K562 (cell line): ENCODE results near the gene CLCNKB. TPM values are rescaled to one million over a fixed set of nuclear protein-coding genes. Genes with fewer than 3 reads are reported as not detected.

Experiments used
- ATAC-seq: fragments of 200-7000 bp; cut with Tn5 transposase; 3 replicates; pipeline ENCODE4 v1.9.1; 2020; ENCODE audit warnings: moderate library complexity
- BruUV-seq: library from RNA; stranded (reverse); fragments of 400-500 nt; replicated peaks from 2 replicates; lab custom pipeline; 2021; lab: Mats Ljungman, UMichigan
- CTCF ChIA-PET: fragments of 300-600 bp; formaldehyde crosslinking; extraction: SDS; loops from one replicate; lab custom pipeline; 2021; ENCODE audit warnings: low intra/inter-chr PET ratio; lab: Yijun Ruan, JAX
- POLR2A ChIA-PET: fragments of 300-600, 350-650 bp; sonication (Branson Sonifier 250); formaldehyde crosslinking; extraction: SDS; loops from one replicate; lab custom pipeline; 2021; ENCODE audit warnings: antibody characterized with exemption, inconsistent platforms; lab: Yijun Ruan, JAX
- DNase-seq, 4 experiments: peaks; one replicate each; pipeline versions ENCODE4 v3.0.0 to v3.0.0-alpha.2; 2011 to 2018; ENCODE audit warnings: low spot score in 3 of 4, mixed read lengths in 3 of 4; ENCODE audit errors: extremely low read depth in 1 of 4
- FAIRE-seq: peaks from 2 replicates; lab custom pipeline; 2011; peaks lifted over from hg19 to GRCh38; lab: Jason Lieb, UNC
- H2AFZ ChIP-seq: 2 replicates; pipeline ENCODE4 v1.6.0; 2011; ENCODE audit warnings: low read depth, low read length, control low read depth, inconsistent platforms
- H3K27ac ChIP-seq: fragments of 200-600 bp; 3 replicates; pipeline ENCODE4 v1.8.0; 2011; ENCODE audit warnings: low read depth, mild to moderate bottlenecking, control low read depth, inconsistent platforms, low read length, moderate library complexity, mixed read lengths; ENCODE audit errors: extremely low read depth
- H3K27me3 ChIP-seq, 2 experiments: fragments of 300-600 bp in 1 of 2; 2 replicates in 1 of 2; 3 replicates in 1 of 2; pipeline versions ENCODE4 v1.6.0 to v1.8.0; 2011; ENCODE audit warnings: inconsistent platforms in 2 of 2, low read length in 2 of 2, mild to moderate bottlenecking in 1 of 2, mixed read lengths in 1 of 2, moderate library complexity in 1 of 2; ENCODE audit not compliant: control insufficient read depth in 2 of 2, insufficient read depth in 2 of 2
- H3K36me3 ChIP-seq: fragments of 300-600 bp; 3 replicates; pipeline ENCODE4 v1.8.0; 2011; ENCODE audit warnings: mild to moderate bottlenecking, low read length, inconsistent platforms; ENCODE audit not compliant: control insufficient read depth, insufficient read depth
- H3K4me1 ChIP-seq, 2 experiments: fragments of 200-600 bp in 1 of 2; replicated peaks in 1 of 2; 2 replicates in 1 of 2; 3 replicates in 1 of 2; pipeline versions ENCODE4 v1.5.1 to v1.8.0; 2011; ENCODE audit warnings: inconsistent platforms in 2 of 2, low read length in 2 of 2, mild to moderate bottlenecking in 1 of 2, mixed read lengths in 1 of 2, moderate library complexity in 1 of 2; ENCODE audit not compliant: control insufficient read depth in 2 of 2, insufficient read depth in 2 of 2
- H3K4me2 ChIP-seq: 2 replicates; pipeline ENCODE4 v1.6.1; 2011; ENCODE audit warnings: low read length, control low read depth, inconsistent platforms, mixed read lengths; ENCODE audit not compliant: insufficient read depth
- H3K4me3 ChIP-seq: fragments of 200-600 bp; sonication (generic), shearing (Covaris generic); 2 replicates; pipeline ENCODE4 v1.5.1; 2016; ENCODE audit warnings: control low read depth, inconsistent platforms
- H3K79me2 ChIP-seq: fragments of 200-600 bp; 3 replicates; pipeline ENCODE4 v1.8.0; 2011; ENCODE audit warnings: low read length, inconsistent platforms; ENCODE audit not compliant: control insufficient read depth, insufficient read depth
- H3K9ac ChIP-seq, 2 experiments: 2 replicates each; pipeline versions ENCODE4 v1.6.0 to v1.6.1; 2011; ENCODE audit warnings: low read depth in 2 of 2, low read length in 2 of 2, control low read depth in 1 of 2, inconsistent platforms in 1 of 2, mild to moderate bottlenecking in 1 of 2, mixed read lengths in 1 of 2; ENCODE audit not compliant: insufficient read depth in 1 of 2
- H3K9me1 ChIP-seq: one replicate; pipeline ENCODE4 v1.6.0; 2011; ENCODE audit warnings: inconsistent platforms, mild to moderate bottlenecking, low read length, moderate library complexity; ENCODE audit not compliant: control insufficient read depth, insufficient read depth
- H3K9me3 ChIP-seq: replicated peaks from 2 replicates; pipeline ENCODE4 v1.5.1; 2011; ENCODE audit warnings: low read depth, low read length, inconsistent platforms; ENCODE audit not compliant: control insufficient read depth, insufficient read depth
- H4K20me1 ChIP-seq: replicated peaks from 2 replicates; pipeline ENCODE4 v1.6.1; 2011; ENCODE audit warnings: low read length, inconsistent platforms, mixed read lengths; ENCODE audit not compliant: control insufficient read depth, insufficient read depth
- GTF3C2 ChIP-seq: IDR thresholded peaks from 3 replicates; pipeline ENCODE4 v1.6.1; 2011; ENCODE audit warnings: borderline replicate concordance, mild to moderate bottlenecking, moderate library complexity; ENCODE audit not compliant: insufficient read length; ENCODE audit errors: extremely low read depth
- HDAC3 ChIP-seq: fragments of 450-650 bp; IDR thresholded peaks from 2 replicates; pipeline ENCODE4 v1.6.1; 2018; ENCODE audit warnings: borderline replicate concordance, mild to moderate bottlenecking, moderate library complexity; ENCODE audit not compliant: partially characterized antibody
- SNRNP70 ChIP-seq: fragments of 200-400 bp; formaldehyde crosslinking; optimal IDR thresholded peaks from 2 replicates; pipeline ENCODE3; 2017; ENCODE audit warnings: low read depth, low read length
- SRSF7 ChIP-seq: fragments of 200-400 bp; formaldehyde crosslinking; optimal IDR thresholded peaks from 2 replicates; pipeline ENCODE3; 2017; ENCODE audit warnings: mild to moderate bottlenecking, low read depth, low read length
- STAT5B ChIP-seq: fragments of 250-450 bp; sonication (Bioruptor Pico); IDR thresholded peaks from 2 replicates; pipeline ENCODE4 v1.8.0; 2021; ENCODE audit warnings: mild to moderate bottlenecking, inconsistent platforms
- THRB ChIP-seq: fragments of 450-650 bp; formaldehyde crosslinking; conservative IDR thresholded peaks from 2 replicates; pipeline ENCODE4 v1.4.0; 2022; ENCODE audit warnings: mild to moderate bottlenecking, missing genetic modification characterization
- TOE1 ChIP-seq, 2 experiments: fragments of 450-650 bp in 1 of 2; sonication (generic) in 1 of 2; formaldehyde crosslinking in 1 of 2; IDR thresholded peaks; 2 replicates each; pipeline versions ENCODE4 v1.7.1 to v1.8.0; 2016 to 2022; ENCODE audit warnings: borderline replicate concordance in 2 of 2, mild to moderate bottlenecking in 2 of 2, antibody characterized with exemption in 1 of 2, inconsistent platforms in 1 of 2, low read depth in 1 of 2, missing genetic modification reagents in 1 of 2, moderate library complexity in 1 of 2
- ZBTB34 ChIP-seq: fragments of 250-450 bp; sonication (Bioruptor Pico); IDR thresholded peaks from 2 replicates; pipeline ENCODE4 v1.8.0; 2021; ENCODE audit warnings: mild to moderate bottlenecking, moderate library complexity
- ZC3H4 ChIP-seq: sonication (generic); formaldehyde crosslinking; IDR thresholded peaks from 2 replicates; pipeline ENCODE4 v1.9.0; 2021; ENCODE audit warnings: missing genetic modification reagents, borderline replicate concordance
- ZFP1 ChIP-seq: fragments of 450-650 bp; formaldehyde crosslinking; IDR thresholded peaks from 2 replicates; pipeline ENCODE4 v1.4.0; 2020; ENCODE audit warnings: mild to moderate bottlenecking, mixed read lengths
- ZNF12 ChIP-seq: sonication (generic); formaldehyde crosslinking; IDR thresholded peaks from 2 replicates; pipeline ENCODE4 v1.4.0; 2020; ENCODE audit warnings: mild to moderate bottlenecking, missing genetic modification reagents
- ZNF695 ChIP-seq: fragments of 450-650 bp; formaldehyde crosslinking; IDR thresholded peaks from 2 replicates; pipeline ENCODE4 v1.4.0; 2020; ENCODE audit warnings: mild to moderate bottlenecking, moderate library complexity
- WGBS: fragments of 100-300 bp; shearing (Covaris generic); methylation state at CpG from one replicate; pipeline ENCODE4 v1.1.6; 2016; ENCODE audit warnings: low coverage, mixed read lengths; ENCODE audit not compliant: insufficient coverage; ENCODE audit errors: missing lambda C conversion rate; 5-methylcytosine and 5-hydroxymethylcytosine counted together
- in situ Hi-C: fragments of 300-500 bp; cut with MboI; formaldehyde crosslinking; loops from 4 replicates; pipeline ENCODE4 v1.15.0; 2018; ENCODE audit warnings: inconsistent platforms, mixed read lengths
- intact Hi-C: fragments of 100-400 bp; cut with micrococcal nuclease; formaldehyde crosslinking; loops from 2 replicates; pipeline ENCODE4 v1.14.2; 2022
- polyA plus RNA-seq, 8 experiments: library from polyadenylated mRNA; depleted of rRNA in 4 of 8; stranded (reverse) in 5 of 8; unstranded in 3 of 8; fragments of >200 nt; fragmentation: Nextera tagmentation in 2 of 8; fragmentation: Illumina TruSeq in 1 of 8; extraction: Ambion mirVana in 2 of 8; extraction: Trizol in 1 of 8; gene quantifications; 2 replicates each; pipeline versions ENCODE4 v1.2.1 to v1.2.3, GENCODE V29; 2011 to 2014; ENCODE audit warnings: inconsistent platforms in 1 of 8, missing spikeins in 1 of 8
- total RNA-seq, 7 experiments: library from RNA; depleted of rRNA in 6 of 7; stranded (reverse); fragments of >200 nt in 6 of 7; fragmentation: Illumina TruSeq in 2 of 7; extraction: Trizol in 2 of 7; gene quantifications; 2 replicates each; pipeline versions ENCODE4 v1.2.1 to v1.2.3, GENCODE V29; 2011 to 2021; ENCODE audit warnings: low replicate concordance in 1 of 7

CLCNKB gene
- total and polyA plus RNA-seq, 9 of the 15 experiments (the other 6 are each of a cell fraction or from before 2014, with no cell fraction given): 0.08 to 1.7 (median 0.64) TPM

- ChIA-PET CTCF (no interaction called here), POLR2A (interaction anchor here (0.6 kb wide), 2 partner anchors 11 to 272 kb away, joined by 3 read pairs; no protein-coding TSS in a partner anchor)
- no peaks in the 10 kb centered on the region for H3K9me1 ChIP-seq
- no peak overlapping the region for H3K4me2 ChIP-seq
- H3K4me3 ChIP-seq: no peak overlapping the region
- no peak for FAIRE-seq
- no peaks in the 10 kb centered on the region for H3K36me3 ChIP-seq
- in situ Hi-C loops: no loop called here
- peaks cover 6 to 41% of the 10 kb centered on the region in 2 experiments for H3K27me3 ChIP-seq
- no peak for DNase-seq
- no peaks in the 10 kb centered on the region for H3K79me2 ChIP-seq
- no TSS peak for BruUV-seq
- no peak overlapping the region for H3K27ac ChIP-seq
- no peak overlapping the region for H2AFZ ChIP-seq
- H3K9me3 ChIP-seq: no peaks in the 10 kb centered on the region
- peaks cover 15 to 39% of the 10 kb centered on the region in 2 experiments; a peak in 4 of 5 replicates for H3K4me1 ChIP-seq
- WGBS: 42% methylated on average over 6 of the region's 6 CpGs
- TF ChIP-seq ZNF695 (CRISPR knock-in tag) (no peak), STAT5B (CRISPR knock-in tag) (no peak), THRB (CRISPR knock-in tag) (no peak), SNRNP70 (no peak), ZBTB34 (CRISPR knock-in tag) (no peak), ZC3H4 (CRISPR knock-in tag) (no peak), HDAC3 (no peak), ZFP1 (CRISPR knock-in tag) (no peak), SRSF7 (no peak), GTF3C2 (no peak), TOE1 (IDR thresholded peaks at IDR 0.05; ENCODE audit: borderline replicate concordance) (no peak), TOE1 (CRISPR knock-in tag; IDR thresholded peaks at IDR 0.05; ENCODE audit: borderline replicate concordance, low read depth) (no peak), ZNF12 (CRISPR knock-in tag) (no peak)
- ATAC-seq: no peak
- intact Hi-C loops: loop anchor here (5.0 kb wide), 1 partner anchor 64 kb away; no protein-coding TSS in a partner anchor
- no peaks in the 10 kb centered on the region for H4K20me1 ChIP-seq
- H3K9ac ChIP-seq: no peak overlapping the region
Measured at GRCh38 chr1:16071614-16072013, 28.0 kb downstream of the CLCNKB start.
